GM18868 (cell line): Measurements from ENCODE around the gene MYOD1.

Source experiments
- ATAC-seq: cut with Tn5 transposase; IDR thresholded peaks from one replicate; pipeline ENCODE4 v1.9.1; 2021; ENCODE audit warnings: mild to moderate bottlenecking, moderate library complexity; ENCODE audit not compliant: unreplicated experiment

Gene MYOD1

DNA sequence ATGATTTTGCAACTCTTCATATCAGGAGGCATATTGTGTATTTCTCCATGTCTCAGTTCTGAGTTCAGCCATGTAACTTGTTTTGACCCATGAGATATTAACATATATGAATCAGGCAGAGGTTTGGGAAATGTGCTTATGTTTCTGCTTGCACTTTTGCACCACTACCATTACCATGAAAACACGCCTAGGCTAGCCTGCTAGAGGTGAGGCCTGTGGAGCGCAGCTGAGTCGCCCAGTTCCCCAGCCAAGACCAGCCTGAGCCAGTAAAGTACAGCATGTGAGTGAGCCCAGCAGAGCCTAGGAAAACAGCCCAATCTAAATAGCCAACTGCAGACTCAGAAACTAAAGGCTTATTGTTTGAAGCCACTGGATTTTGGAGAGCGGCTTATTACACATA is 18.4 kb upstream of the MYOD1 start:
- ATAC-seq: no peak

DNA sequence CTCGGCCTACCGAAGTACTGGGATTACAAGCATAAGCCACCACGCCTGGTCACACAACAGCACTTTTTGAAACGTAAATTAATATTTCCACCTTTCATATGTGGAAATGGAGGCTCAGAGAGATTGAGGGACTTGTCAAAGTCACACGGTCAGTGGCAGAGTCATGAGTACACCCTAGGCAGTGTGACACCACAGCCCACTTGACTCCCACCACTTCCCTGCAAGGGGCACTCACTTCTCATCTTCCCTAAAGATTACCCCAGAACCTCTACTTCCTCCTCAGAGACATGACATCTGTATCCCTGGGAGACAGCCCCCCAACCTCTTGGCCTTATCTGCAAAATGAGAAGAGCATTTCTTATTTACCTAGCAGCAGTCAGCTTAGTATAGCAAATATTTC is 16.5 kb upstream of the MYOD1 start:
- no peak for ATAC-seq

DNA sequence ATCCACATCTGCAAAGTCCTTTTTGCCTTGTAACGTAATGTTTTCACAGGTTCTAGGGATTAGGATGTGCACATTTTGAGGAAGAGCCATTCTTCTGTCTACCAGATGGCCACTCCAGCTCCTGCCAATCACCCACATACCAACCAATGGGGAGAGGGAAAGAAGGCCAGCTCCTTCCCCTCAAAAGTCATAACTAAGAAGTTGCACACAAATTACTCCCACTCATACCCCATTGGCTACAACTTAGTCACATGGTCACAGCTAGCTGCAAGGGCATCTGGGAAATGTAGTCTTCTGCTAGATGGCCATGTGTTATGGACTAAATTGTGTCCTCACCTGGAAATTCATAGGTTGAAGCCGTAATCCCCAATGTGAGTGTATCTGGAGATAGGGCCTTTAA is 15.4 kb upstream of the MYOD1 start:
- ATAC-seq: no peak

DNA sequence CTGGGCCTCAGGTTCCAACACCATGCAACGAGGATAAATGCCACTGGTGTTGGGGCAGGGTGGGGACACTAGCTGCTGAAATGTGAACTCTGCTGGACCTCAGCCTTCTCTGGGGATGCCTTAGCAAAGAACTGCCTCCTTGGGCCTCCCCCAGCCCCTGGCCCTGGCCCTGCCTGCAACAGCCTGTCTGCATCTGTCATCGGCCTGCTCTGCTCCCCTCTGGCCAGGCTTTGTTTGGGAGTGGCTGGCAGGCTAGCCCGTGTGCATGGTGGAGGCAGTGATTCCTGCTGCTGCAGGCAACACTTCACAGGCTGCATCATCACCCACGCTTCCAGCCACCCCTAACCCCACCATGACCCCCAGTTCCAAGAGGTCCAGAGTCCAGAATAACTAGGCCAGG is 11.5 kb upstream of the MYOD1 start:
- no peak for ATAC-seq

DNA sequence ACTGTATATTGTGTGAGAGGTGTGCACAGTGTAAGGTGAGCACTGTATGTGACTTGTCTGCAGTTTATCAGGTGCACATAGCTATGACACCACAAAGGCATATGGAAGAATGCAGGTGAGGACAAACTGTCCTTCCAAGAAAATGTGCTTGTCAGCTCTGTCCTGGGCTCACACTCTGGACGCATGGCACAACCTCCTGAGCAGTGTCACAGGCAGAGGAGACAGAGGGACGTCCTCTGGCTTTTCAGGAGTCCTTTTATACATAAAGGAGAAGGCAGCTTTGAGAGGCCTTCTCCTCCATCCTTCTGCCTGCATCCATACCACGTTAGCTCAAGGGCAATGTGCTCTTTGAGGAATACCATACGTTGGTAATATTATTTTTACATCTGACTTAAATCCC is 7.5 kb upstream of the MYOD1 start:
- ATAC-seq: no peak

DNA sequence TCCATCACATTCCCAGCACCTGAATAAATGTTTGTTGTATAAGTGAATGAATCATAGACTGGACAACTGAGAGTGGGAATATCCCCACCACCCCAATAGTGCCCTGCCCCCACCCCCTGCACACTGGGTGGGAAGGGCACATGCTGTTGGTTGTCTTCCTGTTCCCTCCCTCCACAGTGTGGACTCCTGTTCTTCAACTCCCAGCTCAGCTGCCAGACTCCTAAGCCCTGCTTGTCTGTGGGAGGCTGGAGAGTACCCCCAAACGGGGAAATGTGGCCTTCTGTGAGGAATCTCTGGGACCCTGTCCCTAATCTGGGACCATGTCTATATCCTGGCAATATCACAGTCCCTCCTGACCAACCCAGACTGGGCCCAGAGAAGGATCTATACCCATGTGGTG is 5.5 kb upstream of the MYOD1 start:
- no peak for ATAC-seq

DNA sequence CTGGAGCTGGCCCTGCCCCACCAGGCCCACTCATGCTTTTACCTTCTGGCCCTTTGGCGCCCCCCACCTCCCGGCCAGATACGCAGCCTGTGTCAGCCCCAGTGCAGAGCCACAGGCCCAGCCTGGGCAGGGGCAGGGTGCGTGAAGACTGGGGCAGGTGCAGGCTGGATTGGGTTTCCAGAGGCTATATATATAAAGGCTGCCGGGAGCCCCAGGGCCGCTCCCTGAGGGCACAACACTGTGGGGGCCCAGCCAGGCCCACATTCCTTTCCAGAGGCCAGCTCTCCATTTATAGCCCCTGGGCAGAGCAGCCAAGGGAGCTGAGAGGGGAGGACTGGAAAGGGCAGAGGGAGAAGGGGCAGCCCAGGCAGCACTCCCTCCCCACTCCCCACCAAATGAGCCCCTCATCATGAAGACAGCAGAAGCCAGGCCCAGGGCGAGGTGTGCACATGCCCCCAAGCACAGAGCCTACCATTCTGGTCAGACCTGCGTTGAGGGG is 5.0 kb upstream of the MYOD1 start:
- ATAC-seq: no peak

DNA sequence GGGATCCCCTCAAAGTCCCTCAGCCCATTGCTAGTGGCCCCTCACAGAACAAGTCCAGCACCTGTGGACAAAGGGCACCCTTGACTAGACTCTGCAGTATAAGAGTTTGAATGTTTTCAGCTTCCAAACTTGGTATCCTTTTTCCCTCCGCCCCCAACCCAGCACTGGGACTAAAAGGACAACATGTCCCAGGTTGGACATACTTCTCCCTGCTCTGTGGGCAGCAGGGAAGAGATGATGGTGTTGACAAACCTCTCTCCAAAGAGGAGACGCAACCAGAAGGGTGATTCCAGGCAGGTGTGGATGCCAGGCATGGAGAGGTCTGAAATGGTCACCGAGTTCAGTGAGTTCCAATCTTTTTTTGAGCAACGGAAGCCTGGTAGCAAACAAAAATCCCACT is 4.5 kb upstream of the MYOD1 start:
- no peak for ATAC-seq

DNA sequence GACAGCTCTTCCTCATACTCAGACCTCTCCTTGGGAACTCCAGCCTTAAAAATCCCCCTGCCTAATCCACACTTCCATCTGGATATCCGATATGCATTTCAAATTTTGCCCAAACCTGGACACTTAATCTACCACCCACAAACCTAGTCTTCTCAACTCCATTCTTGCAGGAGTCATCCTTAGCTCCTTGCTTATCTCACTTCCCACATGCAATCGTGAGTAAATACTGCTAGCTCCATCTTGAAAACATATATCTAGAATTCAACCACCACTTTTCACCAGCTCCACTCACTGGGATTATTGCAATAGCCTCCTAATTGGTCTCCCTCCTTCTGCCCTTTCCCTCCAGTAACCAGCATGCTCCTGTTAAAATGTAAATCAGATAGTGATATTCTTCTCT is 2.6 kb upstream of the MYOD1 start:
- no peak for ATAC-seq

DNA sequence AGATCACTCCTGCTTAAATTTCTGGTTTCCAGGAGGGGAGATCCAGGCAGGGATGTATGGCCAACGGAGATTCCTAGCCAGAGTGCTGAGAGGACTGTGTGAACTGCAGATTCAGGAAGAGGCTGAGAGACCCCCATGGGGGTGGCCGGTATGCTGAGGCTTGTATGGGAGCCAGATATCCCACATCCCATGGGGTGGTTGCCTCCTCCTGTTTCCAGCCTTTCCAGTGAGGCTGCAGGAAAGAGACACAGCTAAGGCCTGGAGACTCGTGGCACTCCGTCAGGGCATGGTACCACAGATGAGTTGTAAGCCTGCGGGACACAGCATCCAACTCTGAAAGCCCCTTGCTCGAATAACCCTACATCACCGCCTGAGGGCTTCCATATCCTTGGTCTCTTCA is 1.4 kb upstream of the MYOD1 start:
- no peak for ATAC-seq

DNA sequence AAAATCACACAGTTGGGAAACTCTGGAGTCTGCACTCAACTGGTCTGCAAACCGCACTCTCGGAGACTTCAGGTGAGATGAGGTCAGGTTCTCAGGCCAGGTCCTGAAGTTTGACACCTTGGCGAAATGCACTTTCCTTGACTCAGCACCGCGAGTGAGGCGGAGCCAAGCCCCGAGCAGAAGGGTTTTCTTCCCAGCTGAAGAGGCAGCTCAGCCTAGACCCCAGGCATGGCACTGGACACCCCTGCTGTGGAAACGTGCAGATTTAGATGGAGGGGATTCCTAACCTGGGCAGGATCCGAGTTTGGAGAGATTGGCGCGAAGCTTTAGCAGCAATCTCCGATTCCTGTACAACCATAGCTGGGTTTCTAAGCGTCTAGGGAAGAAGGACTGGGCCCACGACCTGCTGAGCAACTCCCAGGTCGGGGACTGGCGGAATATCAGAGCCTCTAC is 835 bp upstream of the MYOD1 start:
- ATAC-seq: no peak

DNA sequence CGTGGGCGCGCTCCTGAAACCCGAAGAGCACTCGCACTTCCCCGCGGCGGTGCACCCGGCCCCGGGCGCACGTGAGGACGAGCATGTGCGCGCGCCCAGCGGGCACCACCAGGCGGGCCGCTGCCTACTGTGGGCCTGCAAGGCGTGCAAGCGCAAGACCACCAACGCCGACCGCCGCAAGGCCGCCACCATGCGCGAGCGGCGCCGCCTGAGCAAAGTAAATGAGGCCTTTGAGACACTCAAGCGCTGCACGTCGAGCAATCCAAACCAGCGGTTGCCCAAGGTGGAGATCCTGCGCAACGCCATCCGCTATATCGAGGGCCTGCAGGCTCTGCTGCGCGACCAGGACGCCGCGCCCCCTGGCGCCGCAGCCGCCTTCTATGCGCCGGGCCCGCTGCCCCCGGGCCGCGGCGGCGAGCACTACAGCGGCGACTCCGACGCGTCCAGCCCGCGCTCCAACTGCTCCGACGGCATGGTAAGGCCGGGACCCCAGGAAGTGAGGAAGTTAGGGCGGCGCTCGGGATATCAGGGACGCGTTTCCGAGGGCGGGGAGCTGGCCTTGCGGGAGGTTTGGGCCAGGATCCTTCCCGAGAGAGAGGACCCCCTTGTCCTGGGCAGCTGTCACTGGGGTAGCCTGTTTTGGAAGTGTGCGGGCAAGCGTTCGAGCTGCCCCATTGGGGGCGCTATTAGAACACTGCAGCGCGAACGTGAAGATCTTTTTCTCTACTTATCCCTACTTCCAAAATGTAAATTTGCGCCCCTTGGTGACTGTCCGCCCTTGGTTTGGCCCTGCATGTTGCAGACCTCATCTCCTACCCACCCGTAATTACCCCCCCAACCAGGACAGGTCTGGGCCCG is 796 bp downstream of the MYOD1 start:
- ATAC-seq: no peak

DNA sequence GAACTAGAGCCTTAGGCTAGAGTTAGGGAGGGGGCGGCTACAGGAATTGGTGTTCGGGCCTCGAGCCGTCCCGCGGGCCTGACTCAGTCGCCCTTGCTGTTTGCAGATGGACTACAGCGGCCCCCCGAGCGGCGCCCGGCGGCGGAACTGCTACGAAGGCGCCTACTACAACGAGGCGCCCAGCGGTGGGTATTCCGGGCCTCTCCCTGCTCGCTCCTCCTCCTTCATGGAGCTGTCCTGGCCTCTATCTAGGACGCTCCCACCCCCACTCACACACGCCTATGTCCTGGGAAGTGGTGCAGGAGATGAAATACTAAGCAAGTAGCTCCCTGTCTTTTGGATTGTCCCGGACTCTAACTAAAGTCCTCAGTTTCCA is 1.4 kb downstream of the MYOD1 start:
- ATAC-seq: no peak

DNA sequence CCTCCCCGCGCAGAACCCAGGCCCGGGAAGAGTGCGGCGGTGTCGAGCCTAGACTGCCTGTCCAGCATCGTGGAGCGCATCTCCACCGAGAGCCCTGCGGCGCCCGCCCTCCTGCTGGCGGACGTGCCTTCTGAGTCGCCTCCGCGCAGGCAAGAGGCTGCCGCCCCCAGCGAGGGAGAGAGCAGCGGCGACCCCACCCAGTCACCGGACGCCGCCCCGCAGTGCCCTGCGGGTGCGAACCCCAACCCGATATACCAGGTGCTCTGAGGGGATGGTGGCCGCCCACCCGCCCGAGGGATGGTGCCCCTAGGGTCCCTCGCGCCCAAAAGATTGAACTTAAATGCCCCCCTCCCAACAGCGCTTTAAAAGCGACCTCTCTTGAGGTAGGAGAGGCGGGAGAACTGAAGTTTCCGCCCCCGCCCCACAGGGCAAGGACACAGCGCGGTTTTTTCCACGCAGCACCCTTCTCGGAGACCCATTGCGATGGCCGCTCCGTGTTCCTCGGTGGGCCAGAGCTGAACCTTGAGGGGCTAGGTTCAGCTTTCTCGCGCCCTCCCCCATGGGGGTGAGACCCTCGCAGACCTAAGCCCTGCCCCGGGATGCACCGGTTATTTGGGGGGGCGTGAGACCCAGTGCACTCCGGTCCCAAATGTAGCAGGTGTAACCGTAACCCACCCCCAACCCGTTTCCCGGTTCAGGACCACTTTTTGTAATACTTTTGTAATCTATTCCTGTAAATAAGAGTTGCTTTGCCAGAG is 2.0 kb downstream of the MYOD1 start:
- ATAC-seq: no peak

DNA sequence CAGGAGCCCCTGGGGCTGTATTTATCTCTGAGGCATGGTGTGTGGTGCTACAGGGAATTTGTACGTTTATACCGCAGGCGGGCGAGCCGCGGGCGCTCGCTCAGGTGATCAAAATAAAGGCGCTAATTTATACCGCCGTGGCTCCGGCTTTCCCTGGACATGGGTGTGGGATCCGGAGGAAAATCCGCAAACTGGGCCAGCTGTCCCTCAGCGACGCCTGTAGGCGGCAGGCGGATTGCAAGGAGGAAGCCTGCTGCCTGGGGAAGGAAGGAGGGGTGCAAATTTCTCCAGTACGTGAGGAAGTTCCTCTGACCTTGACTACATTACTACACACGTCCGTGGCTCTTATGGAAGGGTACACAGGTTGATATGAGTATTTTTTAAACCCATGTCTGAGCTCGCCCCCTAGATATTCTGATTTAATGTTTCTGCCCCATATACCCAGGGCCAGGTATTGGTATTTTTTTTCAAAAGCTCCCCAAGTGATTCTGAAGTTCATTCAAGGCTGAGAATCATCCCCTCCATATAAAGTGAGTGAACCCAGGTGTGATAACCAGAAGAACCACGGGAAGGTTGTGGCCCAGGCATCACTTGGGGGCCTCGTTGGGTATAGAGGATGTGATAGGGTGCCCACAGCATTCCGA is 2.8 kb downstream of the MYOD1 start:
- ATAC-seq: no peak

DNA sequence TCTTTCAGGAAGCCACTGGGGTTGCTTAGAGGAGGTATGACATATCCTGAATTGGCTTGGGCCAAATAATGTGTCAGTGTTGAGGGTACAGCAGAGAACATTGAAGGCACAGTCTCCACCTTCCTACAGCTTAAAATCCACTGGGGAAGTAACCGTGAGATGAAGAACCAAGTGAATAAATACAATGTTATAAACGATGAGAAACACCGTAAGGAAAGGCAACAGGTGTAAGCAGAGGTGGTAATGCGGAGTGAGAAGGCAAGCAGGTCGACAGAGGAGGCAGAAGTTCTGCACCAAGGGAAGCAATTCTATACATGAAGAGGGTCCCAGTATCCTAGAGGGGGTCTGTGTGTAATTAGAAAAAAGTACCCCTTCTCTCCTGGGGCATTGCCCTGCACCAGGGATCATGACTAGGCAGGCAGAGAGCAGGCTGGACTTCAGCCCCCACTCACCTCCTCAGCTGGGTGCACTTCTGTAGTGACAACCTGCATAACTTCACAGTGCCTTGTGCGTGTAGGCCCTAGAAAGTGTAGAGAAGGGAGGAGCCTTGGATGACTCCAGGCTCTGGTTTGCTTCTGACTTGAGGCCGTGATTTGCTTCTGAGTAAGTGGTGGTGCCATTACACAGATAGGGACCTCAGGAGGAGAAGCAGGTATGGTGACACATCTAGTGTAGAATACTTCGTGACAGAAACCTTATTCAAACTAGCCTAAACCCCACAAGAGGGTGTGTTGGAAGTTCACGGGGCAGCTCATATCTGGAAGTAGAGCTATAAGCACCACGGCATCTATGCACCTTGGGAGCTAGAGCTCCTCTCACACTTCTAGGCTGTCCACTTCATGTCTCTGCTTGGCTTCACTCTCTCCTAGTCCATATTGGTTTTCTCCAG is 4.9 kb downstream of the MYOD1 start:
- no peak for ATAC-seq

DNA sequence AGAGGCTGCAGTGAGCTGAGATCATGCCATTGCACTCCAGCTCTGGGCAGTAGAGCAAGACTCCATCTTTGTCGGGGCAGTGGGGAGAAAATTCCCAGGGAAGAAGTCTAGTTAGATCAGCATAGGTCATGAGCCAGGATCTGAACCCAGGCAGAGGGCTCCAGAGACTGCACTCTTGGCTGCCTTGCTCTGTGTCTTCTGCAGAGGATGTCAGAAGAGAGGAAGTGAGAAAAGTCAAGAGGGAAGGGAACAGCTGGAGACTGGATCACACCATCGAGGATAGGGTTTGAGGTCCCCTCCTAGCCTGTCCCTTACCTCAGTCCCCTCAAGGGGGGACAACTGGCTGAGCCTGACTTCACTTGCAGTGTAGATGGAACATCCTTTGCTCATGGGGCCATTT is 5.8 kb downstream of the MYOD1 start:
- ATAC-seq: no peak

DNA sequence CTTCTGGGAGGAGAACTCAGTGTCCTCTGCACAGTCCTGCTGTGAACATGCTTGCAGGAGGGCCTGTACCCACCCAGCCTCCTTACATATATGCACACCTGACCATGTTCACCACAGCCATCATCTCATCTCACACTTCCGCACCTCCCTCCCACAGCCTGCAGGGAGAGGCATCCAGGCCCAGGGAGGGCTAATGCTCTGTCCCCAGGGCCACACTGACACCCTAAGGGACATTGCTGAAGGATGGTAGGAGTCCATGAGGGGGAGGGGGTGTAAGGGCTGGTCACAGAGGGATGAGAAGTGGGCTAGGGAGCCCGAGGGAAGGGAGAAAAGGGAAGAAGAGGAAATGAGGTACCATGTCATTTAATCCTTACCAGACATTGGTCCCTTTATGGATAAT is 10.8 kb downstream of the MYOD1 start:
- no peak for ATAC-seq

DNA sequence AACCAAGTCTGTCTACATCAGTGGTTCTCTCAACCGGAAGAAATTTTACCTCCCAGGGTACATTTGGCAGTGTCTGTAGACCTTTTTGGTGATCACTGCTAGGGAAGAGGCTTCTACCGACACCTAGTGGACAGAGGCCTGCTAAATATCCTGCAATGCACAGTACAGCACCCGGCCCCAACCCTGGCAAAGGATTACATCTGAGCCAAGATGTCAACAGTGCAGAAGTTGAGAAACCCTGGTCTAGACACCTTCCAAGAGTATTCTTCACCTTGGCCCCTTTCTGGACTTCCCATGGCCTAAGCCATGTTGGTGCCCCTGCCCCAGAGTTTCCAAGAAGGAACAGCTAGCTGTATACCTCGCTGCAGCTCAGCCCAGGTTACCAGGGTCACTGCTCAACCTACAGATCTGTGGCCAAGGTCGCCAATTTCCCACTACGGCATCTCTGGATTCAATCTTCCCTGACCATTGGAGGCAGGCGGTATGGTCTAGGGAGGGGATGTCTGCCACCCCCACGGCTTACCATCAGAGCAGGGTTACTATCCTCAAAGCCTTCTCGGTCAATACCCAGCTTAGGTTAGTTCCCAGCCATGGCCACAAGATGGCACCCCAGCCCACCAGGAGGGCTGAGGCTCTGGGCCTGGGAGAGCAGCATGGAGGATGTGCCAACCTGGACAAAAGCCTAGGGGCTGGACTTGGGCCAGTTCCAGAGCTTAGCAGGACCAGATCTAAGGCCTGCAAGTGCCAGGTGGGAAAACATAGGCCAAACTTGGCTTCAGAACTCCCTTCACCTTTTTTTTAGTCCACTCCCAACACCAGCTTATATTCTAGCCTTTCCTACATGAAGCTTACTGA is 11.5 kb downstream of the MYOD1 start:
- peak; percentile 88 for ATAC-seq

DNA sequence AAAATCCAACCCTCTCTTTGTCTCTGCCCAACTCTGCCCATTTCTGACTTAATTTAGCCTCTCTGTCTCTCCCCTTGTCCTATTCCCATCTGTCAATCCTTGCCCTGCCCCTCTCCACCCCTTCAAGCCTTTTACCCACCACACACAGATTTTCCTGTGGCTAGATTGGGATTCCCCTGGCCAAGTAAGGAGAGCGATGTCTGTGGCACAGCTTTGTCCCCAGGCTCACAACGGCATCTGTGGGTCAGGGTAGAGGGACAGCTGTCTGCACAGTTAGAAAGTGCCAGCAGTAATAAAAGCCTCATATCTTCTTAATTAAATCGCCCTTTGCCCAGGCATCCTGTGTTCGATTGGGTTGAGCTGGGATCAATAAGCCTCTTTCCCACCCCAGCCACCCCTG is 13.9 kb downstream of the MYOD1 start:
- ATAC-seq: no peak
